GM12873 (cell line): ENCODE results near the gene GLIS2.

Source experiments
- TF ChIP-seq, protein P1 (sequence below): IDR thresholded peaks from 2 replicates; pipeline ENCODE4 v1.5.1; 2012; ENCODE audit warnings: low read depth, mild to moderate bottlenecking, moderate library complexity, low read length, control low read depth; ENCODE audit not compliant: insufficient read depth; ENCODE audit errors: missing control alignments

The GLIS2 gene

DNA sequence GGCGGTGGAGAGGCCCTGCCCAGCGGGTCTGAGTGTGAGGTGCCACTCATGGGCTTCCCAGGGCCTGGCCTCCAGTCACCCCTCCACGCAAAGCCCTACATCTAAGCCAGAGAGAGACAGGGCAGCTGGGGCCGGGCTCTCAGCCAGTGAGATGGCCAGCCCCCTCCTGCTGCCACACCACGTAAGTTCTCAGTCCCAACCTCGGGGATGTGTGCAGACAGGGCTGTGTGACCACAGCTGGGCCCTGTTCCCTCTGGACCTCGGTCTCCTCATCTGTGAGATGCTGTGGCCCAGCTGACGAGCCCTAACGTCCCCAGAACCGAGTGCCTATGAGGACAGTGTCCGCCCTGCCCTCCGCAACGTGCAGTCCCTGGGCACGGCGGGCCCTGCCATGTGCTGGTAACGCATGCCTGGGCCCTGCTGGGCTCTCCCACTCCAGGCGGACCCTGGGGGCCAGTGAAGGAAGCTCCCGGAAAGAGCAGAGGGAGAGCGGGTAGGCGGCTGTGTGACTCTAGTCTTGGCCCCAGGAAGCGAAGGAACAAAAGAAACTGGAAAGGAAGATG is 67.0 kb downstream of the GLIS2 start:
- TF ChIP-seq, protein P1, sequence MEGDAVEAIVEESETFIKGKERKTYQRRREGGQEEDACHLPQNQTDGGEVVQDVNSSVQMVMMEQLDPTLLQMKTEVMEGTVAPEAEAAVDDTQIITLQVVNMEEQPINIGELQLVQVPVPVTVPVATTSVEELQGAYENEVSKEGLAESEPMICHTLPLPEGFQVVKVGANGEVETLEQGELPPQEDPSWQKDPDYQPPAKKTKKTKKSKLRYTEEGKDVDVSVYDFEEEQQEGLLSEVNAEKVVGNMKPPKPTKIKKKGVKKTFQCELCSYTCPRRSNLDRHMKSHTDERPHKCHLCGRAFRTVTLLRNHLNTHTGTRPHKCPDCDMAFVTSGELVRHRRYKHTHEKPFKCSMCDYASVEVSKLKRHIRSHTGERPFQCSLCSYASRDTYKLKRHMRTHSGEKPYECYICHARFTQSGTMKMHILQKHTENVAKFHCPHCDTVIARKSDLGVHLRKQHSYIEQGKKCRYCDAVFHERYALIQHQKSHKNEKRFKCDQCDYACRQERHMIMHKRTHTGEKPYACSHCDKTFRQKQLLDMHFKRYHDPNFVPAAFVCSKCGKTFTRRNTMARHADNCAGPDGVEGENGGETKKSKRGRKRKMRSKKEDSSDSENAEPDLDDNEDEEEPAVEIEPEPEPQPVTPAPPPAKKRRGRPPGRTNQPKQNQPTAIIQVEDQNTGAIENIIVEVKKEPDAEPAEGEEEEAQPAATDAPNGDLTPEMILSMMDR = no peak

DNA sequence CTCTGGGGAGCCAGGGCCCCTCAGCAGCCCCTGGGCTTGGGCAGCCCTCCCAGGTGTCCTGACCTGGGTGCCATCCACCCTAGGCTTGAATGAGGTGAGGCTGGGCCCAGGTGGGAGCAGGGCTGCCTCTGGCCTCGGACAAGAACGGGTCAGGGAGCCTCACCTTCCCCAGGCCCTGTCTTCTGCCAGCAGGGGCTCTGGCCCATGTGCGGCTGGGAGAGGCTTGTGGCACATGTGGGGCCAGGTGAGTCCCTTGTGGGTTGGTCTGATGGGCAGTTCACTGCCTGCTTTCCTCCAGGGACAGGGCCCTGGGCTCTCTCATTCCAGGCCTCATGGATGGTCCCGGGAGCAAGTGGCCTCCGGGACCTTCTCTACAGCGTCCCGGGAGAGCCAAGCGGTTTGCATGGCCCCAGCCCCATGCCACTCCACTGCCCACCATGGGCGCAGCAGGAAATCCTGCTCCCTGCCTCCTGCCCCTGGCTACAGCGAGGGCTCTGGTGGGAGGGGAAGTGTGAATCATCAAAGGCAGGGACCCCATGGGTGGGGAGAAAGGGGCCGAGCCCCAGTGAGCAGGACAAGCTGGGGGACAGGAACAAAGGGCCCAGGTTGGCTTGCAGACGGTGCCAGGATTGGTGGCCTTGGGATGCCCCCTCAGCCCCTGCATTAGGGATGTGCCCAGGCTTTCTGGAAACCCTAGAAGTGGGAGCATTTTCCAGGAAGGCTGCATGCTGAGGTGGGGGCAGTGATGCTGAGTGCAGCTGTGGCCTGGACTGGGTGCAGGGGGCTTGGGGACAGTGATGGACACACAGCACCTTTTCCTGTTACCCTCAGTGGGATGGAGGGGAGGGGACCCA is 68.0 kb downstream of the GLIS2 start:
- TF ChIP-seq, protein P1 = no peak

DNA sequence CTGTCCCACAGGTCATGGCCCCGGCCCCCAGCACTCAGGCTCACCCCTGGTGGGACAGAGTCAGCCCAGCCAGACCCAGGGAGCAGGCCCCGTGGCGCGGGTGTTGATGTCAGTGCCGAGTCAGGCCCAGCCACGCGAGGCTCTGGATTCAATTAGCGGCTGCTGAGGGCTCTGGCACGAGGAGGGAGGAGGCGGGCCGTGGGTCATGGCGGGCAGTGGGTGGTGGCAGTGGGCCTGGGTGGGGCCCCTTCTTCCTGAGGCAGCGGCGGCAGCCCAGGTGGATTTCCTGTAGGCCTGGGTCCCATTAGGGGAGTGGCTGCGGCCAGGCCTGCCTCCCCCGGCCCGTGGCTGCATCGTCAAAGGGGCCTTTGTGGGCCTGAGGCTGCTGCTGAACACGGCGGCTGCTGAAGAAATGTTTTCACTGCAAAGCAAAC is 68.7 kb downstream of the GLIS2 start:
- TF ChIP-seq, protein P1 = no peak

DNA sequence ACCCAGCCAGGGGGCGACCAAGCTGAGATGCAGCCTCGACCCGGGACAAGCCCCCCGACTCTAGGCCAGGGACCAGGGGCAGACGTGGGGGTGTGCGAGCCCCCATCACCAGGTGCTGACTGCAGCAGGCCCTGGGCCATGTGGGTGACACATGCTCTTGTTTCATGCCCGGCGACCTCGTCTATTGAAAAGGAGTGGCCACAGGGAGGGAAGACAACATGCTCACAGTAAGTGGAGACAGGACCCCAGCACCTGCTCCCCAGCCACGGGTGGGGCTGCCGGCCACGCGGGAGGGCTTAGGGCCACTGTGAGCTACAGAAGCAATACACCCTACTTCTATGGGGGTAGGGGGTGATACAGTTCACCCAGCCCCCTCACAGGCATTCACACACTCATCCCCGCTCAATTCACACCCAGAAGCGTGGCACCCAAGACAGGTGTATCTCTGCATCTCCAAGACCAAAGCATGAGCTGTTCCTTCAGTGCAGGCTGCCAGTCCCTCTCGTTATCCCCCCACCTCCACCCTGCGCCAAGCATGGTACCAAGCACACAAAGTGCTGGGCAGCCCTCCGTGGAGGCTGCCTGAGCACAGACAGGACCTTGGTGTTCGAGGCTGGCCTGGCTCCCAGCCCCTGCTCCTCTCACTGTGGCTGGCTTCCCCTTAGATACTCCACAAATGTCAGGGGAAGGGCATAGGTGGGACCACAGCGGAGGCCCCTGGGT is 69.4 kb downstream of the GLIS2 start:
- TF ChIP-seq, protein P1 = no peak

DNA sequence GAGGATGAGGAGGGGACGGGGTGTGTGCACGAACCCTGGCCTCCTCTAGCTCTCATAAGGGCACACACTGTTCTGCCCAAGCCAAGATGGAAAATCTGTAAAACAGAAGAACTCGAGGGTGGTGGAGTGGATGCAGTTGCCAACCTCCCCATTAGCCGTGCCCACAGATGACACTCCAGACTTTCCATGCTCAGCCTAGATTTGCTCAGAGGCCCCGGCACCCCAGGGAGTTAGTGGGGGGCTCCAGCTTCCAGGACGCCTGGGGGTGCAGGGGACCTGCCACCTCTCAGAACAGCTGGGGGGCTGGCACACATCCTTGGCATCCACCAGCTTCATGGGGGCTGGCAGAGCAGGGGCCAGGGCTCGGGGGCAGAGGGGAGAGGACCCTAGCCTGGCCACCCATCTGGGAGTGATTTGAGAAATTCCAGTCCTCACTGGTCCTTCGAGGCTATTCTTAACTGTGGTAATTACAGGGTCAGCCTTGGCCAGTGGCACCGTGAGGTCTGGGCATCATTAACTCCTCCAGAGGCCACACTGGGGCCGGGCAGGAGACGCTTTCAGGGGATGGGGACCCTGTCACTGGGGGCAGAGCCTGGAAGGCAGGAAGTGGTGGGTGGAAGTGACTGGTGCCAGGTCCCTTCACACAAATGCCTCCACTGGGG is 70.1 kb downstream of the GLIS2 start:
- TF ChIP-seq, protein P1 = no peak

DNA sequence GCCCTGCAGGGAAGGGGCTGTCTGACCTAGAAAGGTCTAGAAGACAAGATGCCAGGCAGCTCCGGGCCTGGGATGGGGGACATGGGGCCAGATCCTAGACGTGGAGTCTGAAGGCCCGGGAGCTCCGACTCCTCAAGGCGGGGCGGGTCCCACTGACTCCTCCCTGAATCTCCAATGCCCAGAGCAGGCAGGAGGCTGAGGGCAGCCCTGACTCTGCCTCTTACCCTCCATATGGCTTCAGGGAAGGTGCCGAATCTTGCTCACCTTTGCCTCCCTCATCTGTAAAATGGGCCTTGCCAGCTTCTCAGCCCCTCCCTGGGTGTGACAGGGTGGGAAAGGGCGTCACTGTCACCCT is 70.6 kb downstream of the GLIS2 start:
- TF ChIP-seq, protein P1 = no peak
